Hematopoietic multipotent progenitor cell (in vitro differentiated cells): Measurements from ENCODE around the gene AHCTF1. TPM values are rescaled to one million over a fixed set of nuclear protein-coding genes. Genes with fewer than 3 reads are reported as not detected.
"Not testable (repeated sequence)": the region's sequence is repeated elsewhere in the genome, so short reads cannot be mapped to it uniquely, and the experiment has no call there.

Source experiments
- DNase-seq, 3 donors: peaks; one replicate each; pipeline ENCODE4 v3.0.0-alpha.2; 2011 to 2015; ENCODE audit warnings: low read depth in 2 of 3, low spot score in 2 of 3
- total RNA-seq: library from RNA; depleted of rRNA; stranded (reverse); fragments of >200 nt; gene quantifications from one replicate; pipeline ENCODE4 v1.2.3, GENCODE V29; 2012

The AHCTF1 gene
- total RNA-seq, 1 donor = 14.5 TPM

- no peak for DNase-seq
Measured at GRCh38 chr1:246843876-246844275, 87.9 kb downstream of the AHCTF1 start.

GRCh38 chr1:246840761-246841160 lies 91.0 kb downstream of the AHCTF1 start:
- DNase-seq = peak in 1 of 3 donors; percentile 35

- DNase-seq = no peak
Measured at GRCh38 chr1:246838118-246838456, 93.7 kb downstream of the AHCTF1 start.

DNA sequence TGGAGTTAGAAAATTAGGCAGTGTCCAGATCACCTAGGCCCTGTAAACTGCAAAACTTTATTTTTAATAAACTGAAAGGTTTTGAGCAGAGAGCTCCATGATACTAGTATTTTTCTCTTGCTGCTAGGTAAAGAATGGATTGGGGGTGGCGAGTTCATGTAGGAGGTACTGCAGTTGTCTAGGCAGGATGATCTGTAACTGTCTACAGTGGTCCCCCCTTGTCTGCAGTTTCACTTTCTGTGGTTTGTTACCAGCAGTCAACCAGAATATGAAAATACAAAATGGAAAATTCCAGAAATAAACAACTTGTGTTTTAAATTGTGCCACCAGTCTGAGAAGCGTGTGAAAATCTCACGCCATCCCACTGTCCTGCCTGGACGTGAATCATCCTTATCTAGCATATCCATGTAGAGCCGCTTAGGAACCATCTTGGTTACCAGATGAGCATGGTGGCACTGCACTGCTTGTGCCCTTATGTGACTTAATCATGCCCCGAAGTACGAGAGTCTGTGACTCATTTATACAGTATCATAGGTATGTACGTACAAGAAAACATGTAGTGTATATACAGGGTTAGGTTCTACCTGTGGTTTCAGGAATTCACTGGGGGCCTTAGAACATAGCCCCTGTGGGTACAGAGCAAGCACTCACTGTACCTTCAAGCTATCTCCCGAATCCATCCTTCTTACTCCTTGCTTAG lies 94.2 kb downstream of the AHCTF1 start:
- no peak for DNase-seq

DNA sequence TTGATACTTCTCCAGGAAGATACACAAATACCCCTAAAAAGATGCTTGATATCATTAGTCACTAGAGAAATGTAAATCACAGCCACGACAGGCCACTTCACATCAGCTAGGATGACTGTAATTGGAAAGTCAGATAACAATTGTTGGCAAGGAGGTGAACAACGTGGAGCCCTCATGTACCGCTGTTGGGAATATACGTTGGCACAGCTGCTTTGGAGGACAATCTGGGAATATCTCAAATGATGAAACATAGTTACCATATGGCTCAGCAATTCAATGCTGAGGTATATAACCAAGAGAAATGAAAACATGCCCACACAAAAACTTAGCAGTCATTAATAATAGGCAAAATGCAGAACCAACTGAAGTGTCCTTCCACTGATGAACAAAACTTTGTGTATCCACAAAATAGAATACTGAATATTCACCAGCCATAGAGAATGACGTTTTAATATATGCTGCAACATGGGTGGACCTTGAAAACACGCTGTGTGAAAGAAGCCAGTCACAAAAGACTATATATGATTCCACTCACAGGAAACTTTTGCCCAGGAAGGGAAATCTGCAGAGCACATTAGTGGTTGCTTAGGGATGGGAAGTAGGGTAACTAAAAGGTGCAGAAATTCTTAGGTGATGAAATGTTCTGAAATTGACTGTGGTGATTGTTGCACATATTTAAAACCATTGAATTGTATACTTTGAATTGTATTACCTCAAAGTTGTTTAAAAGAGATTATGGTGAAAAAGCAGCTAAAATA lies 95.4 kb downstream of the AHCTF1 start:
- DNase-seq = no peak

DNA sequence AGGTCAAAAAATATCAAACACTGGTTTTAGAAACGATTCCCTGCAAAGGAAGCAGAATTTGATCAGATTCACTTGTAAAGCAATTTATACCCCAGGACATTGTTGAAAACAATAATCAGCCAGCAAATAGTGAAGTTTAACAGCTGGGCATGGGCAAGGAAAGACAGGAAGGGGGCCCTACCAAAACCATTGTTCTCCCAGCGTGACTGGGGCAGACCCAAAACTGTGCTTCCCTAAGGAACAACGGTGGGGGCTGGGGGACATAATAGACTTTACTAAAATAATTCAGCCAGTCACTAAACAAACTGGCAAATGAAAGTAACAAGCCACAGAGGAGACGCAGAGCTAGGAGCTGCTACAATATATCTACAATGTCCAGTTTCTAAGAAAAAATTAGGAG lies 100.2 kb downstream of the AHCTF1 start:
- no peak for DNase-seq

DNA sequence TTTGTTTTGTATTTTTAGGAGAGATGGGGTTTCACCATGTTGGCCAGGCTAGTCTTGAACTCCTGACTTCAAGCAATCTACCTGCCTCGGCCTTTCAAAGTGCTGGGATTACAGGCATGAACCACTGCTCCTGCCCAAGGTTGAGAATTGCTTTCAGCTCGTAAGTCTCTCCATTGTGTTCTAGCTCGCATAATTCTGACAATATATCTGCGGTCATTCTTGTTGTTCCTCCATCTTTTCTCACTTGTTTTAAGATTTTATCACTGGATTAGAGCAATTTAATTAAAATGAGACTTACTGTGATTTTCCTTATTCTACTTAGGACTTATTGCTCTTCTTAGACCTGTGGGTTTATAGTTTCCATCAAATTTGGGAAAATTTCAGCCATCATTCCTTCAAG lies 102.9 kb downstream of the AHCTF1 start:
- peak in 1 of 3 donors; percentile 59 for DNase-seq

- DNase-seq = no peak
Measured at GRCh38 chr1:246827396-246827795, 104.4 kb downstream of the AHCTF1 start.

GRCh38 chr1:246825557-246826175 lies 106.1 kb downstream of the AHCTF1 start:
- no peak for DNase-seq

DNA sequence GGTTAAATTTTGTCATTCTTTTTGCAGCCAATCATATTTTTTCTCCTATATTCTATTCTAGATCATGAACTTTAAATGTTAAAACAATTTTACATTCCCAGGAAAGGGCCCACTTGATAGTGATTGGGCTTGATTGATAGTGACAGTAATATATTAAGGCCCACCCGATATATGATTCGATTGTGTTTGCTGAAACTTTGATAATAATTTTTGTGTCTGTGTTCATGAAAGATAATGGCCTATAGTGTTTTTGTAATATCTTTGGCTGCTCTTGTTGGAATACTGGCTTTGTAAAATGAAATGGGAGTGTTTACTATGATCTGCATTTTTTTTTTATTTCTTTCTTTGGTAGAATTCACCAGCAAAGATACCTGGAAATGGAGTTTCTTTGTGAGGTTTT lies 107.2 kb downstream of the AHCTF1 start:
- no peak for DNase-seq

- DNase-seq = not testable (repeated sequence)
Measured at GRCh38 chr1:246822154-246822553, 109.6 kb downstream of the AHCTF1 start.

GRCh38 chr1:246820666-246821065 lies 111.1 kb downstream of the AHCTF1 start:
- no peak for DNase-seq

GRCh38 chr1:246817778-246818177 lies 114.0 kb downstream of the AHCTF1 start:
- peak; percentile 37 to 72 (median 60) for DNase-seq

- DNase-seq = peak in 1 of 3 donors; percentile 69
Measured at GRCh38 chr1:246815693-246816270, 116.0 kb downstream of the AHCTF1 start.

DNA sequence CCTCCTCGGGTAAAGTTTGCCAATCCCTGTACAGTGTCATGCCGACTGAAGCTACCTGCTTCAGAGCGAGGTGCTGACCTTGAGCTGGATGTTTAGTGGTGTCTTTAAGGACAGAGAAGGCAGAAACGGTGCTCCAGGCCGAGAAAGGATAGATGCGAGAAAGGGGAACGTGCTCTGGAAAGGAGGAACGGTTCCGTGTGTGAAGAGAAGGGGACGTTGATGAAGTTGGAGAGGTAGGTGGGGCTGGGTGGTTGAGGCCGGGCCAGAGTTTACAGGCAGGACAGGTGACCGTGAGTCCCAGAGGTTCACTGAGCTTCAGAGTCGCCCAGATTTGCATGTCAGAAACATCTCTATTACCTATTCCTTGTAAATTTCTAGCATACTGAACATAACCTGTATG lies 116.9 kb downstream of the AHCTF1 start:
- DNase-seq = no peak

- not testable (repeated sequence) for DNase-seq
Measured at GRCh38 chr1:246813325-246813724, 118.4 kb downstream of the AHCTF1 start.

DNA sequence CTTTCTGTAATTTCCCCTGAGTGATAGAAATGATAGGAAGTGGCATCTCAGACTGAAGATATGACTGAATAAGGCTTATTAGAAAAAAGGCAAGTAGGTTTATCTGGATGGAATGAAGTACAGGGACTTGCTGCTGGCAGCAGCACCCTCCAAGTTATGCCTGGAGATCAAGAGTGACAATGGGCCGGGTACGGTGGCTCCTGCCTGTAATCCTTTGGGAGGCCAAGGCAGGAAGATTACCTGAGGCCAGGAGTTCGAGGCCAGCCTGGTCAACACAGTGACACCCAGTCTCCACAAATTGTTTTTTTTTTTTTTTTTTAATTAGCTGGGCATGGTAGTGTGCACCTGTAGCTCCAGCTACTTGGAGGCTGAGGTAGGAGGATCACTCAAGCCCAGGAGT lies 119.8 kb downstream of the AHCTF1 start:
- DNase-seq = no peak

DNA sequence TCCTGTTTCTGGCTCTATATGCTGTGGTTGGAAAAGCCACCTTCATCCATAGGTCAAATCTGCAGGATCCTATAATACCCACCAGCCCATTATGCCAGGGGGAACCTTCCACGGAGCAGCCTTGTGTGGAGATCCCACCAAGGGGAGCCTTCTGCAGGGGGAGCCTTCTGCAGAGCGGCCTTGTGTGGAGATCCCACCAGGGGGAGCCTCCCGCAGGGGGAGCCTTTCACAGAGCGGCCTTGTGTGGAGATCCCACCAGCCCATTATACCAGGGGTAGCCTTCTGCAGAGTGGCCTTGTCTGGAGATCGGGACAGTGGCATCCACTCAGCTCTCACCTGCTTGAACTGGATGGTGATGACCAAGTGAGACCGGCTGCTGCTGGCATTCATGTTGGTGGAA lies 122.3 kb downstream of the AHCTF1 start:
- DNase-seq = no peak

- no peak for DNase-seq
Measured at GRCh38 chr1:246805135-246805716, 126.5 kb downstream of the AHCTF1 start.

GRCh38 chr1:246803883-246804282 lies 127.9 kb downstream of the AHCTF1 start:
- no peak for DNase-seq

DNA sequence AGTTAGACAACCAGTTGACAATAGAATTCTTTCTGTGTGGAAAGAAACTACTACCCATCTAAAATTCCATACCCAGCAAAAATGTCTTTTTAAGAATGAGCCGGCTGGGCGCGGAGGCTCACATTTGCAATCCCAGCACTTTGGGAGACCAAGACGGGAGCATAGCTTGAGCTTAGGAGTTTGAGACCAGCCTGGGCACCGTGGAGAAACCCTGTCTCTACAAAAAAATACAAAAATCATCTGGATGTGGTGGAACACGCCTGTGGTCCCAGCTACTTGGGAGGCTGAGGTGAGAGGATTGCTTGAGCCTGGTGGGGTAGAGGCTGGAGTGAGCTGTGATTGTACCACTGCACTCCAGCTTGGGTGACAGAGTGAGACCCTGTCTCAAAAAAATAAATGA lies 128.4 kb downstream of the AHCTF1 start:
- DNase-seq = no peak
